IPS DF 6.9 (cell line): ENCODE measurements around the gene NTSR1.

Source experiments
- DNase-seq: peaks from one replicate; pipeline ENCODE4 v3.0.0-alpha.2; 2013; ENCODE audit warnings: low read depth, low spot score
- H3K27ac ChIP-seq: one replicate; pipeline ENCODE4 v1.5.1; 2013; ENCODE audit warnings: low read length, control low read depth
- H3K27me3 ChIP-seq: 2 replicates; pipeline ENCODE4 v1.6.1; 2013; ENCODE audit warnings: mild to moderate bottlenecking, low read length; ENCODE audit not compliant: control insufficient read depth, insufficient read depth
- H3K36me3 ChIP-seq: 2 replicates; pipeline ENCODE4 v1.6.1; 2013; ENCODE audit warnings: low read length; ENCODE audit not compliant: control insufficient read depth, insufficient read depth
- H3K4me1 ChIP-seq: 2 replicates; pipeline ENCODE4 v1.6.1; 2013; ENCODE audit warnings: low read length; ENCODE audit not compliant: control insufficient read depth, insufficient read depth
- H3K4me3 ChIP-seq: 2 replicates; pipeline ENCODE4 v1.5.1; 2013; ENCODE audit warnings: mild to moderate bottlenecking, low read length
- H3K9me3 ChIP-seq: 2 replicates; pipeline ENCODE4 v1.6.1; 2013; ENCODE audit warnings: low read length, inconsistent platforms; ENCODE audit not compliant: control insufficient read depth, insufficient read depth
- WGBS: extraction: QIAGEN DNeasy Blood & Tissue Kit; methylation state at CpG from one replicate; pipeline ENCODE4 v1.1.7; 2013; ENCODE audit warnings: mixed read lengths, missing lambda C conversion rate; ENCODE audit not compliant: insufficient read length, insufficient coverage; 5-methylcytosine and 5-hydroxymethylcytosine counted together

Gene NTSR1

DNA sequence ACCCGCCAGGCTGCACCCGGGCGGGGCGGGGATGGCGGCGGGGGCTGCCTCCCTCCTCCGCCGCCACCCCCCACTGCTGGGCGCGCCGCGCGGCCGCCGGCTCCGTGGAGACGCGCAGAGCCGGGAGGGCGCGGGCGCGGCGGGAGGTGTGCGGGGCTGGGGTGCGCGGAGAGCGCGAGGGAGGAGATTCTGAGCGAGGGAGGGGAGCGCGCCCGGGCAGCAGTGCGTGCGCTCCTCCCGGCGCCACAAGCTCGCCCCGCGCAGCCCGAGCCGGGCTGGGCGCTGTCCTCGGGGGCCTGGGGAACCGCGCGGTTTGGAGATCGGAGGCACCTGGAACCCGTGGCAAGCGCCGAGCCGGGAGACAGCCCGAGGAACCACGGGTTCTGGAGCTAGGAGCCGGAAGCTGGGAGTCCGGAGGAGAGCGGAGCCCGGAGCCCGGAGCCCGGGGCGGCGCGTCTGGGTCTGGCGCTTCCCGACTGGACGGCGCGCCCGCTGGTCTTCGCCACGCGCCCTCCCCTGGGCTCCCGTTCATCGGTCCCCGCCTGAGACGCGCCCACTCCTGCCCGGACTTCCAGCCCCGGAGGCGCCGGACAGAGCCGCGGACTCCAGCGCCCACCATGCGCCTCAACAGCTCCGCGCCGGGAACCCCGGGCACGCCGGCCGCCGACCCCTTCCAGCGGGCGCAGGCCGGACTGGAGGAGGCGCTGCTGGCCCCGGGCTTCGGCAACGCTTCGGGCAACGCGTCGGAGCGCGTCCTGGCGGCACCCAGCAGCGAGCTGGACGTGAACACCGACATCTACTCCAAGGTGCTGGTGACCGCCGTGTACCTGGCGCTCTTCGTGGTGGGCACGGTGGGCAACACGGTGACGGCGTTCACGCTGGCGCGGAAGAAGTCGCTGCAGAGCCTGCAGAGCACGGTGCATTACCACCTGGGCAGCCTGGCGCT, at the start of gene NTSR1:
Gene NTSR1 (plus strand): TSS at position 246 of the 946 bp plus-strand sequence. CDS start 372 bp downstream, at position 618.
- no peak for DNase-seq
- H3K27ac ChIP-seq: no peak within 1 kb of the TSS
- peaks cover 17% of the 10 kb centered on the region; the same call in 1 of the 2 replicates for H3K27me3 ChIP-seq

GRCh38 chr20:62659488-62660239, 49.0 kb upstream of the NTSR1 start:
- DNase-seq: no peak
- Histone ChIP-seq H3K27ac (no peak overlapping the region), H3K4me3 (no peak overlapping the region), H3K9me3 (no peaks in the 10 kb centered on the region), H3K36me3 (peaks cover 5% of the 10 kb centered on the region; the same call in 1 of the 2 replicates), H3K4me1 (peaks cover 2% of the 10 kb centered on the region; the same call in 1 of the 2 replicates), H3K27me3 (no peaks in the 10 kb centered on the region)
- no CpG with 5 or more reads among the region's 29 CpGs for WGBS

More for the DNA sequence above, at the start of gene NTSR1:
- Histone ChIP-seq H3K4me1 (peaks cover 2% of the 10 kb centered on the region; the same call in 1 of the 2 replicates), H3K4me3 (peak within 1 kb of the TSS; percentile 24; the same call in 1 of the 2 replicates), H3K36me3 (no peaks in the 10 kb centered on the region; the same call in 1 of the 2 replicates), H3K9me3 (no peaks in the 10 kb centered on the region)
- WGBS: no CpG with 5 or more reads among the region's 124 CpGs

GRCh38 chr20:62660240-62660615, 48.4 kb upstream of the NTSR1 start:
- WGBS: no CpG with 5 or more reads among the region's 15 CpGs
- DNase-seq: no peak
- Histone ChIP-seq H3K27ac (no peak overlapping the region), H3K36me3 (peaks cover 5% of the 10 kb centered on the region; the same call in 1 of the 2 replicates), H3K4me1 (peaks cover 2% of the 10 kb centered on the region; the same call in 1 of the 2 replicates), H3K9me3 (no peaks in the 10 kb centered on the region), H3K27me3 (no peaks in the 10 kb centered on the region), H3K4me3 (no peak overlapping the region)

- no CpG with 5 or more reads among the region's 18 CpGs for WGBS
- H3K4me1 ChIP-seq: peaks cover 2% of the 10 kb centered on the region; the same call in 1 of the 2 replicates
Measured at GRCh38 chr20:62660768-62661167, 47.9 kb upstream of the NTSR1 start.

GRCh38 chr20:62661647-62662046, 47.0 kb upstream of the NTSR1 start:
- H3K27ac ChIP-seq: no peak overlapping the region

More at GRCh38 chr20:62660768-62661167, 47.9 kb upstream of the NTSR1 start:
- no peaks in the 10 kb centered on the region for H3K27me3 ChIP-seq
- no peak for DNase-seq
- peaks cover 5% of the 10 kb centered on the region; the same call in 1 of the 2 replicates for H3K36me3 ChIP-seq
- no peaks in the 10 kb centered on the region for H3K9me3 ChIP-seq
- H3K4me3 ChIP-seq: no peak overlapping the region
- H3K27ac ChIP-seq: no peak overlapping the region

DNA sequence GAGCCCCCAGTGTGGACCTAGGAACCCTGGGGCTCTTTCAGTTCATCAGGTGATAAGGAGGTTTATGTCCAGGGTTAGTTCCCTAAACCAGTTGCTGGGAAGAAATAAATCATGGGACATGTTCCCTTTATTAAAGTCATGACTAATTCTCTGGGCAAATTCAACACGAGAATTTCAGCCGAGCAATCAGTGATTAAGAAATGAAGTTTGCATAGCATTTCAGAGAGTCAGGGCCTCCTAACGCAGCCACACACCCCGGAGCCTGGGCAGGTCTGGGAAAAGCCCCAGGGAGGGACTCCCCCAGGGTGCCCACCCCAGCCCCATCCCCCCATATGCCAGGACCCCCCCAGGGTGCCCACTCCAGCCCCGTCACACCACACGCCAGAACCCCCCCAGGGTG, 46.2 kb upstream of the NTSR1 start:
- WGBS: no CpG with 5 or more reads among the region's 6 CpGs

More at GRCh38 chr20:62661647-62662046, 47.0 kb upstream of the NTSR1 start:
- H3K36me3 ChIP-seq: peaks cover 8% of the 10 kb centered on the region; the same call in 1 of the 2 replicates
- H3K4me1 ChIP-seq: peaks cover 2% of the 10 kb centered on the region; the same call in 1 of the 2 replicates
- H3K9me3 ChIP-seq: no peaks in the 10 kb centered on the region
- no peak overlapping the region for H3K4me3 ChIP-seq
- WGBS: no CpG with 5 or more reads among the region's 11 CpGs
- no peaks in the 10 kb centered on the region for H3K27me3 ChIP-seq
- no peak for DNase-seq

DNA sequence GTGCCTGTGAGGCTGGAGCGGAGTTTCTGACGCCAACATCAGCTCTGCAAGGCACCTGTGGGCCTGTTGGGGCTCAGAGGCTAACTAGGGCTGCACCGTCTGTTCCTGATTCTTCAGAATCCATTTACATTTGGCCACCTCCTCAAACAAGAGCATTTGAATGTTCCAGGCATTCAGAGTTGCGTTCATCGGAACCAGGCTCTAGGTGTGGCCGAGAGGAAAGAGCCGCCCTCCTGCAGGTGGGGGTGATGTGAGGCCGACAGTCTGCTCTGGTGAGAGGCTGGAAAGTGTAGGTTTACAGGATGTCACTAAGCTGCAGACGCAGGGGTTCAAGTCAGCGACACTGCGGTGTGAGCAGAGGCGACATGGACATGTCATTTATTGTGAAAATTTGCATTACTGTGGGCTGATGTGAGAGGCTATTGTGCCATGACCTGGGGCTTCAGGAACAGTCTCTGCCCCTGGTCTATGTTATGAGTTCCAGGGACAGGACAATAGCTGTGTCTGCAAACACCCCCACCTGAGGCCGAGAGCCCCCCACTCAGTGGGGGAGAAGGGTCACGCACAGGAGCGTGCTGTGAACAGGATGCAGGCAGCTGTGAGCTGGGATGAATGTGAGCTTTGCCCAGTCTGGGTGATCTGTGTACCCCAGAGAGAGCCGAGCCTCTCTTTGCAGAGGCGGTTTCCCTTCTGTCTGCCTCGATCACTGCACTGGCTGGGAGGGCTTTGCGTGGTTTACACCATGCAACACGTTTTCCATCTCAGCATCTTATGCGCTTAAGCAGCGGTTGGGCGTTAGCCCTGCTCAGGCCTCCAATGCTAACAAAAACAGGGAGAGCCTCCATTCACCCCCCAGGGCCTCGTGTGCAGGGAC, 45.3 kb upstream of the NTSR1 start:
- Histone ChIP-seq H3K27me3 (no peaks in the 10 kb centered on the region), H3K36me3 (peaks cover 6% of the 10 kb centered on the region; the same call in 1 of the 2 replicates), H3K9me3 (no peaks in the 10 kb centered on the region), H3K4me3 (no peak overlapping the region), H3K4me1 (peaks cover 2% of the 10 kb centered on the region; the same call in 1 of the 2 replicates), H3K27ac (no peak overlapping the region)
- no CpG with 5 or more reads among the region's 24 CpGs for whole genome bisulfite sequencing
- no peak for DNase-seq

More for the DNA sequence above, 46.2 kb upstream of the NTSR1 start:
- Histone ChIP-seq H3K27ac (no peak overlapping the region), H3K9me3 (no peaks in the 10 kb centered on the region), H3K4me3 (no peak overlapping the region), H3K36me3 (peaks cover 8% of the 10 kb centered on the region; the same call in 1 of the 2 replicates), H3K4me1 (peaks cover 2% of the 10 kb centered on the region; the same call in 1 of the 2 replicates), H3K27me3 (no peaks in the 10 kb centered on the region)
- no peak for DNase-seq

DNA sequence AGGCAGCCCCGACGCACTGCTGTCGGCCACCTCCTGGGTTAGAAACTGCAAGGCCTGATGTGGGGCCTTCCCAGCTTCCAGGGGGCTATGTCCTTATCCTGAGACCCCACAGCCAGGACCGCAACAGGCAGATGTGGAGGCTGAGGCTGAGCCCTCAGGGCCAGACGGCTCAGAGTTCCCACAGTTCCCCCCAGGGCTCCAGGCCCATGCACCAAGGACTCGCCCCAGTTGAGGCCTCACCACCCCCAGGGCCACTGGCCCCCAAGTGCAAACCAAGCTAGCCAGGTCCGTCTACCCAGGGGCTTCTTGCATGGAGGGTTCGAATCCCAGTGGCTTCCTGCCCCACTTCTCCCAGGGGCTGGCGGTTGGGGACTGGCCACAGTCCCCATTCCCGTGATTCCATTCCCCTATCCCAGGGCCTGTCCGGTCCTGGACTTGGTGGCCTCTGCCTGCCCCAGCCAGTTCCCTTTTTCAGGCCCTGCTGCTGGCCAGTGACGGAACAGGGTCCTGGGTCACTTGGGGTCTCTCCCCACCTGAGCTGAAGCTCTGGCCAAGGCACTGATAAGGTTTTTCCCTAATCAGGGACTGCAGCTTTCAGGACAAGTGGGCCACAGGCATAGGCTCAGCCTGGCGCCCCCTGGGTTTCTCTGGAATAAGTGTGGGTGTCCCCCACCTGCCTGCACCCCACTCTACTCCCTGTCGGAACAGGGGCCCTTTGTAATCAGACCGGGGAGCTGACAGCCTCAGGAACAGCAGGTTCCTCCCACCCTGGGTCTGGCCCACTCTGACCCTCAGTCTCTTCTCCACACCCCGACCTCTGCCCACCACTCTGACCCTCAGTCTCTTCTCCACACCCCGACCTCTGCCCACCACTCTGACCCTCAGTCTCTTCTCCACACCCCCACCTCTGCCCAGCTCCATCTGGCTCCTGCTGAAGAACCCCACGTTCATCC, 44.3 kb upstream of the NTSR1 start:
- DNase-seq: no peak
- no peaks in the 10 kb centered on the region for H3K27me3 ChIP-seq
- H3K4me3 ChIP-seq: no peak overlapping the region
- H3K4me1 ChIP-seq: peaks cover 2% of the 10 kb centered on the region; the same call in 1 of the 2 replicates
- no CpG with 5 or more reads among the region's 18 CpGs for WGBS
- H3K36me3 ChIP-seq: peaks cover 6% of the 10 kb centered on the region; the same call in 1 of the 2 replicates
- H3K27ac ChIP-seq: no peak overlapping the region
- H3K9me3 ChIP-seq: no peaks in the 10 kb centered on the region
